GM19193 (cell line): Measurements from ENCODE around the gene MT1E.

ENCODE experiments used
- POLR2A ChIP-seq: IDR thresholded peaks from 4 replicates; pipeline ENCODE4 v1.6.1; 2011; ENCODE audit not compliant: insufficient read depth, insufficient read length; ENCODE audit errors: extremely low read depth

Gene MT1E

GRCh38 chr16:56669005-56669839, 43.6 kb downstream of the MT1E start, which contains the start of gene MT1H:
TSS of gene MT1H (plus strand) at chr16:56669814. CDS start at chr16:56669885, 71 bp downstream.
- no peak for TF ChIP-seq POLR2A

- TF ChIP-seq POLR2A = no peak
These were observed 44.4 kb downstream of the MT1E start for GRCh38 chr16:56669840-56670619.

- TF ChIP-seq POLR2A = no peak
These were observed 45.0 kb downstream of the MT1E start for GRCh38 chr16:56670620-56670934.

- no peak for TF ChIP-seq POLR2A
These were observed 47.4 kb downstream of the MT1E start for GRCh38 chr16:56672761-56673536.

- no peak for TF ChIP-seq POLR2A
These were observed 48.3 kb downstream of the MT1E start for GRCh38 chr16:56673921-56674320.

GRCh38 chr16:56675685-56676210, 50.2 kb downstream of the MT1E start:
- no peak for TF ChIP-seq POLR2A
